Measurements from ENCODE around the gene TLE5. TPM values are rescaled to one million over a fixed set of nuclear protein-coding genes. Genes with fewer than 3 reads are reported as not detected.

Gene TLE5
- polyA plus RNA-seq, 2 of the 4 experiments (the other 2 are of a cell fraction) = 171 to 216 TPM

DNA sequence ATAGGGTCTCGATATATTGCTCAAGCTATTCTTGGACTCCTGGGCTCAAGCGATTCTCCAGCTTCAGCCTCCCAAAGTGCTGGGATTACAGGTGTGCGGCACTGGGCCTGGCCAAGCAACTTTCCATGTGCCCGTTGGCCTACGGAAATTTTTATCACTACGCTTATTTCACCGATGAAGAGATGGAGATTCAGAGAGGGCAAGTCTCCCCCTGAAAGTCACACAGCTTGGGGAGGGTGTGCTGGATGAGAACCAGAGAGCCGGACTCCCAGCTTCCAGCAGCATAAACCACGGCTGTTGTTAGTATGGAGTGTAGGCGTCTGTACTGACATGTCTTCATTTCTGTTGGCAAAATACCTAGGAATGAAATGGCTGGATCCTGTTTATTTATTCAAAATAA lies 20.0 kb upstream of the TLE5 start (continued):
- TF ChIP-seq, protein P1, sequence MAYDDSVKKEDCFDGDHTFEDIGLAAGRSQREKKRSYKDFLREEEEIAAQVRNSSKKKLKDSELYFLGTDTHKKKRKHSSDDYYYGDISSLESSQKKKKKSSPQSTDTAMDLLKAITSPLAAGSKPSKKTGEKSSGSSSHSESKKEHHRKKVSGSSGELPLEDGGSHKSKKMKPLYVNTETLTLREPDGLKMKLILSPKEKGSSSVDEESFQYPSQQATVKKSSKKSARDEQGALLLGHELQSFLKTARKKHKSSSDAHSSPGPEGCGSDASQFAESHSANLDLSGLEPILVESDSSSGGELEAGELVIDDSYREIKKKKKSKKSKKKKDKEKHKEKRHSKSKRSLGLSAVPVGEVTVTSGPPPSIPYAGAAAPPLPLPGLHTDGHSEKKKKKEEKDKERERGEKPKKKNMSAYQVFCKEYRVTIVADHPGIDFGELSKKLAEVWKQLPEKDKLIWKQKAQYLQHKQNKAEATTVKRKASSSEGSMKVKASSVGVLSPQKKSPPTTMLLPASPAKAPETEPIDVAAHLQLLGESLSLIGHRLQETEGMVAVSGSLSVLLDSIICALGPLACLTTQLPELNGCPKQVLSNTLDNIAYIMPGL (CRISPR knock-in tag; IDR thresholded peaks at IDR 0.05; ENCODE audit: borderline replicate concordance) = no peak
- TF ChIP-seq SREBF2 (IDR thresholded peaks at IDR 0.05) = no peak

DNA sequence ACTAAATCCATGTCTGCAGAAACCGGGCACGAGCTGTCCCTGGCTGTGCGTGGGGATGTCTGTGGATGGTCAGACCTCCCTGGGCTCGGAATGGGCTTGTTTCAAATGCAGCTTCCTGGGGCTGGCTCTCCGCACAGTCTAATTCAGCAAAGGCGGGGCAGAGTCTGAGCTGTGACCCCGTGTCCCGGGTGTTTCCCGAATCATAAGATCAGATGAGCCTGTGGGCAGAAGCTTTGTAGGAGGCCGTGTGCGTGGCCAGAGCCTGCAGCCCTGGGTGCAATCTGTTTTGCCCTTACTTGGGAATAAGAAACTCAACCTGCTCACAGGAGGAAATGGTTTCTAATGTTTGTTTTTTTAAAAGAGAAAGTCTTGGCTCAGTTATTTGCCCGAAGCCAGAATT lies 18.0 kb upstream of the TLE5 start:
- no peak for FAIRE-seq
- CTCF ChIA-PET = interaction anchor here (1.0 to 1.6 kb wide), 4 partner anchors 25 to 119 kb away, joined by 3 to 5 read pairs (median 4); no protein-coding TSS in a partner anchor
- no peaks in the 10 kb centered on the region for H3K4me1 ChIP-seq
- POLR2A ChIA-PET = no interaction called here
- no peak for TF ChIP-seq FOSB (CRISPR knock-in tag; IDR thresholded peaks at IDR 0.05)
- no peak for TF ChIP-seq RNF2 (IDR thresholded peaks at IDR 0.05; ENCODE audit: borderline replicate concordance, low read depth)
- no peak for TF ChIP-seq GATA3 (IDR thresholded peaks at IDR 0.05; ENCODE audit: borderline replicate concordance)
- no peak for TF ChIP-seq CBX8 (IDR thresholded peaks at IDR 0.05)
- no peak for TF ChIP-seq TP53 (CRISPR knock-in tag; IDR thresholded peaks at IDR 0.05)
- no peak for TF ChIP-seq ZSCAN20 (CRISPR knock-in tag; IDR thresholded peaks at IDR 0.05)
- no peak for TF ChIP-seq HDAC2 (IDR thresholded peaks at IDR 0.05)
- TF ChIP-seq, protein P2, sequence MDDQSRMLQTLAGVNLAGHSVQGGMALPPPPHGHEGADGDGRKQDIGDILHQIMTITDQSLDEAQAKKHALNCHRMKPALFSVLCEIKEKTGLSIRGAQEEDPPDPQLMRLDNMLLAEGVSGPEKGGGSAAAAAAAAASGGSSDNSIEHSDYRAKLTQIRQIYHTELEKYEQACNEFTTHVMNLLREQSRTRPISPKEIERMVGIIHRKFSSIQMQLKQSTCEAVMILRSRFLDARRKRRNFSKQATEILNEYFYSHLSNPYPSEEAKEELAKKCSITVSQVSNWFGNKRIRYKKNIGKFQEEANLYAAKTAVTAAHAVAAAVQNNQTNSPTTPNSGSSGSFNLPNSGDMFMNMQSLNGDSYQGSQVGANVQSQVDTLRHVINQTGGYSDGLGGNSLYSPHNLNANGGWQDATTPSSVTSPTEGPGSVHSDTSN (IDR thresholded peaks at IDR 0.05) = no peak
- no peak for DNase-seq (ENCODE audit: low read depth in 1 of 2, low spot score in 1 of 2)
- H3K27ac ChIP-seq = no peak overlapping the region
- H3K4me3 ChIP-seq = no peak overlapping the region
- H3K4me2 ChIP-seq = no peak overlapping the region
- H3K9me3 ChIP-seq = no peaks in the 10 kb centered on the region
- ATAC-seq = no peak
- 46% methylated on average over 12 of the region's 12 CpGs for WGBS (ENCODE audit: missing lambda C conversion rate)

DNA sequence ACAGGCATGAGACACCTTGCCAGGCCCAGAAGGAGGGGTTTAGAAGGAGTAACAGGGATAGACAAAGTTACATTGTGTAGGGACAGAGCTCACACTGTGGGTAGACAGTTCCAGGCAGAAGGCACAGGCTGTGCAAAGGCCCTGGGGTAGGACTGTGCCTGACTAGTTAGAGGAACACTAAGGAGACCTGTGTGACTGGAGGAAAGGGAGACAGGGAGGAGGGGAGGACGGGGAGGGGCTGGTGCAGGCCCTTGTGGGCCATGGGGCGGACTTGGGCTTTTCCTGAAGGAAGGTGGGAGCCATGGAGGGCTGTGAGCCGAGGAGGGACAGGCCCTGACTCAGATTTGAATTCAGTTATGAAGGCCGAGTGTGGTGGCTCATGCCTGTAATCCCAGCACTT lies 17.3 kb upstream of the TLE5 start:
- no peaks in the 10 kb centered on the region for H3K9me3 ChIP-seq
- POLR2A ChIA-PET = no interaction called here
- no peak overlapping the region for H3K27ac ChIP-seq
- TF ChIP-seq EHF (CRISPR knock-in tag; IDR thresholded peaks at IDR 0.05) = no peak
- no peak for TF ChIP-seq NR3C1 (IDR thresholded peaks at IDR 0.05)
- no peak for TF ChIP-seq RFX5 (IDR thresholded peaks at IDR 0.05)
- no peak for TF ChIP-seq HOXA7 (CRISPR knock-in tag; IDR thresholded peaks at IDR 0.05)
- no peak for TF ChIP-seq POLR2AphosphoS2 (conservative IDR thresholded peaks at IDR 0.05; ENCODE audit: low read length)
- TF ChIP-seq, protein P3, sequence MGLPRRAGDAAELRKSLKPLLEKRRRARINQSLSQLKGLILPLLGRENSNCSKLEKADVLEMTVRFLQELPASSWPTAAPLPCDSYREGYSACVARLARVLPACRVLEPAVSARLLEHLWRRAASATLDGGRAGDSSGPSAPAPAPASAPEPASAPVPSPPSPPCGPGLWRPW (IDR thresholded peaks at IDR 0.05) = no peak
- TF ChIP-seq RARB (CRISPR knock-in tag; IDR thresholded peaks at IDR 0.05) = no peak
- TF ChIP-seq, protein P4, sequence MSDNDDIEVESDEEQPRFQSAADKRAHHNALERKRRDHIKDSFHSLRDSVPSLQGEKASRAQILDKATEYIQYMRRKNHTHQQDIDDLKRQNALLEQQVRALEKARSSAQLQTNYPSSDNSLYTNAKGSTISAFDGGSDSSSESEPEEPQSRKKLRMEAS (IDR thresholded peaks at IDR 0.05) = no peak
- TF ChIP-seq, protein P2 (IDR thresholded peaks at IDR 0.05) = no peak
- no peak for TF ChIP-seq RCOR1 (IDR thresholded peaks at IDR 0.05; ENCODE audit: low read depth, low read length)
- TF ChIP-seq ZNF302 (CRISPR knock-in tag; IDR thresholded peaks at IDR 0.05) = no peak
- no peak for TF ChIP-seq SMC3 (IDR thresholded peaks at IDR 0.05)
- TF ChIP-seq TP53 (CRISPR knock-in tag; IDR thresholded peaks at IDR 0.05) = no peak
- no peak for TF ChIP-seq FOSB (CRISPR knock-in tag; IDR thresholded peaks at IDR 0.05)
- no peak for TF ChIP-seq CBX2 (IDR thresholded peaks at IDR 0.05; ENCODE audit: borderline replicate concordance, low read depth)
- TF ChIP-seq MAFK (IDR thresholded peaks at IDR 0.05; ENCODE audit: partially characterized antibody) = no peak
- TF ChIP-seq KDM1A (IDR thresholded peaks at IDR 0.05; ENCODE audit: low read depth) = no peak
- TF ChIP-seq, protein P5, sequence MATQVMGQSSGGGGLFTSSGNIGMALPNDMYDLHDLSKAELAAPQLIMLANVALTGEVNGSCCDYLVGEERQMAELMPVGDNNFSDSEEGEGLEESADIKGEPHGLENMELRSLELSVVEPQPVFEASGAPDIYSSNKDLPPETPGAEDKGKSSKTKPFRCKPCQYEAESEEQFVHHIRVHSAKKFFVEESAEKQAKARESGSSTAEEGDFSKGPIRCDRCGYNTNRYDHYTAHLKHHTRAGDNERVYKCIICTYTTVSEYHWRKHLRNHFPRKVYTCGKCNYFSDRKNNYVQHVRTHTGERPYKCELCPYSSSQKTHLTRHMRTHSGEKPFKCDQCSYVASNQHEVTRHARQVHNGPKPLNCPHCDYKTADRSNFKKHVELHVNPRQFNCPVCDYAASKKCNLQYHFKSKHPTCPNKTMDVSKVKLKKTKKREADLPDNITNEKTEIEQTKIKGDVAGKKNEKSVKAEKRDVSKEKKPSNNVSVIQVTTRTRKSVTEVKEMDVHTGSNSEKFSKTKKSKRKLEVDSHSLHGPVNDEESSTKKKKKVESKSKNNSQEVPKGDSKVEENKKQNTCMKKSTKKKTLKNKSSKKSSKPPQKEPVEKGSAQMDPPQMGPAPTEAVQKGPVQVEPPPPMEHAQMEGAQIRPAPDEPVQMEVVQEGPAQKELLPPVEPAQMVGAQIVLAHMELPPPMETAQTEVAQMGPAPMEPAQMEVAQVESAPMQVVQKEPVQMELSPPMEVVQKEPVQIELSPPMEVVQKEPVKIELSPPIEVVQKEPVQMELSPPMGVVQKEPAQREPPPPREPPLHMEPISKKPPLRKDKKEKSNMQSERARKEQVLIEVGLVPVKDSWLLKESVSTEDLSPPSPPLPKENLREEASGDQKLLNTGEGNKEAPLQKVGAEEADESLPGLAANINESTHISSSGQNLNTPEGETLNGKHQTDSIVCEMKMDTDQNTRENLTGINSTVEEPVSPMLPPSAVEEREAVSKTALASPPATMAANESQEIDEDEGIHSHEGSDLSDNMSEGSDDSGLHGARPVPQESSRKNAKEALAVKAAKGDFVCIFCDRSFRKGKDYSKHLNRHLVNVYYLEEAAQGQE (IDR thresholded peaks at IDR 0.05) = no peak
- TF ChIP-seq JUNB (IDR thresholded peaks at IDR 0.05) = no peak
- H3K4me2 ChIP-seq = no peak overlapping the region
- H3K4me3 ChIP-seq = no peak overlapping the region
- CTCF ChIA-PET = interaction anchor here (0.6 to 1.6 kb wide), 6 partner anchors 9 to 120 kb away, joined by 3 to 5 read pairs (median 4); no protein-coding TSS in a partner anchor
- ATAC-seq (no peak), FAIRE-seq (no peak), DNase-seq (ENCODE audit: low read depth in 1 of 2, low spot score in 1 of 2) (no peak)
- 51% methylated on average over 4 of the region's 4 CpGs for WGBS (ENCODE audit: missing lambda C conversion rate)
- H3K4me1 ChIP-seq = no peaks in the 10 kb centered on the region
